K562 (cell line): ENCODE measurements around the gene ZPBP. TPM values are rescaled to one million over a fixed set of nuclear protein-coding genes. Genes with fewer than 3 reads are reported as not detected.

Experiments
- ATAC-seq: fragments of 200-7000 bp; cut with Tn5 transposase; 3 replicates; pipeline ENCODE4 v1.9.1; 2020; ENCODE audit warnings: moderate library complexity
- BruUV-seq: library from RNA; stranded (reverse); fragments of 400-500 nt; replicated peaks from 2 replicates; lab custom pipeline; 2021; lab: Mats Ljungman, UMichigan
- CTCF ChIA-PET: fragments of 300-600 bp; formaldehyde crosslinking; extraction: SDS; loops from one replicate; lab custom pipeline; 2021; ENCODE audit warnings: low intra/inter-chr PET ratio; lab: Yijun Ruan, JAX
- POLR2A ChIA-PET: fragments of 300-600, 350-650 bp; sonication (Branson Sonifier 250); formaldehyde crosslinking; extraction: SDS; loops from one replicate; lab custom pipeline; 2021; ENCODE audit warnings: antibody characterized with exemption, inconsistent platforms; lab: Yijun Ruan, JAX
- DNase-seq, 4 experiments: peaks; one replicate each; pipeline versions ENCODE4 v3.0.0 to v3.0.0-alpha.2; 2011 to 2018; ENCODE audit warnings: low spot score in 3 of 4, mixed read lengths in 3 of 4; ENCODE audit errors: extremely low read depth in 1 of 4
- FAIRE-seq: peaks from 2 replicates; lab custom pipeline; 2011; peaks lifted over from hg19 to GRCh38; lab: Jason Lieb, UNC
- H2AFZ ChIP-seq: 2 replicates; pipeline ENCODE4 v1.6.0; 2011; ENCODE audit warnings: low read depth, low read length, control low read depth, inconsistent platforms
- H3K27ac ChIP-seq: fragments of 200-600 bp; 3 replicates; pipeline ENCODE4 v1.8.0; 2011; ENCODE audit warnings: low read depth, mild to moderate bottlenecking, control low read depth, inconsistent platforms, low read length, moderate library complexity, mixed read lengths; ENCODE audit errors: extremely low read depth
- H3K27me3 ChIP-seq, 2 experiments: fragments of 300-600 bp in 1 of 2; 2 replicates in 1 of 2; 3 replicates in 1 of 2; pipeline versions ENCODE4 v1.6.0 to v1.8.0; 2011; ENCODE audit warnings: inconsistent platforms in 2 of 2, low read length in 2 of 2, mild to moderate bottlenecking in 1 of 2, mixed read lengths in 1 of 2, moderate library complexity in 1 of 2; ENCODE audit not compliant: control insufficient read depth in 2 of 2, insufficient read depth in 2 of 2
- H3K36me3 ChIP-seq: fragments of 300-600 bp; 3 replicates; pipeline ENCODE4 v1.8.0; 2011; ENCODE audit warnings: mild to moderate bottlenecking, low read length, inconsistent platforms; ENCODE audit not compliant: control insufficient read depth, insufficient read depth
- H3K4me1 ChIP-seq, 2 experiments: fragments of 200-600 bp in 1 of 2; replicated peaks in 1 of 2; 2 replicates in 1 of 2; 3 replicates in 1 of 2; pipeline versions ENCODE4 v1.5.1 to v1.8.0; 2011; ENCODE audit warnings: inconsistent platforms in 2 of 2, low read length in 2 of 2, mild to moderate bottlenecking in 1 of 2, mixed read lengths in 1 of 2, moderate library complexity in 1 of 2; ENCODE audit not compliant: control insufficient read depth in 2 of 2, insufficient read depth in 2 of 2
- H3K4me2 ChIP-seq: 2 replicates; pipeline ENCODE4 v1.6.1; 2011; ENCODE audit warnings: low read length, control low read depth, inconsistent platforms, mixed read lengths; ENCODE audit not compliant: insufficient read depth
- H3K4me3 ChIP-seq: fragments of 200-600 bp; sonication (generic), shearing (Covaris generic); 2 replicates; pipeline ENCODE4 v1.5.1; 2016; ENCODE audit warnings: control low read depth, inconsistent platforms
- H3K79me2 ChIP-seq: fragments of 200-600 bp; 3 replicates; pipeline ENCODE4 v1.8.0; 2011; ENCODE audit warnings: low read length, inconsistent platforms; ENCODE audit not compliant: control insufficient read depth, insufficient read depth
- H3K9ac ChIP-seq, 2 experiments: 2 replicates each; pipeline versions ENCODE4 v1.6.0 to v1.6.1; 2011; ENCODE audit warnings: low read depth in 2 of 2, low read length in 2 of 2, control low read depth in 1 of 2, inconsistent platforms in 1 of 2, mild to moderate bottlenecking in 1 of 2, mixed read lengths in 1 of 2; ENCODE audit not compliant: insufficient read depth in 1 of 2
- H3K9me1 ChIP-seq: one replicate; pipeline ENCODE4 v1.6.0; 2011; ENCODE audit warnings: inconsistent platforms, mild to moderate bottlenecking, low read length, moderate library complexity; ENCODE audit not compliant: control insufficient read depth, insufficient read depth
- H3K9me3 ChIP-seq: replicated peaks from 2 replicates; pipeline ENCODE4 v1.5.1; 2011; ENCODE audit warnings: low read depth, low read length, inconsistent platforms; ENCODE audit not compliant: control insufficient read depth, insufficient read depth
- H4K20me1 ChIP-seq: replicated peaks from 2 replicates; pipeline ENCODE4 v1.6.1; 2011; ENCODE audit warnings: low read length, inconsistent platforms, mixed read lengths; ENCODE audit not compliant: control insufficient read depth, insufficient read depth
- ASH1L ChIP-seq: fragments of 450-650 bp; IDR thresholded peaks from 2 replicates; pipeline ENCODE4 v1.6.1; 2018; ENCODE audit warnings: borderline replicate concordance, mild to moderate bottlenecking, low read depth; ENCODE audit not compliant: partially characterized antibody
- BCLAF1 ChIP-seq, 2 experiments: fragments of 450-650 bp in 1 of 2; IDR thresholded peaks; 2 replicates each; pipeline ENCODE4 v1.6.1; 2011 to 2017; ENCODE audit warnings: low read depth in 2 of 2, antibody characterized with exemption in 1 of 2, borderline replicate concordance in 1 of 2, low read length in 1 of 2, mild to moderate bottlenecking in 1 of 2, mixed read lengths in 1 of 2; ENCODE audit not compliant: control insufficient read depth in 1 of 2
- MAFK ChIP-seq: IDR thresholded peaks from 2 replicates; pipeline ENCODE4 v1.6.1; 2011; ENCODE audit warnings: low read length, improper control_type of control experiment
- MEF2A ChIP-seq: IDR thresholded peaks from 2 replicates; pipeline ENCODE4 v1.6.1; 2011; ENCODE audit warnings: low read depth, mild to moderate bottlenecking, low read length, moderate library complexity; ENCODE audit not compliant: control insufficient read depth
- ZFP30 ChIP-seq: fragments of 250-450 bp; sonication (Bioruptor Pico); IDR thresholded peaks from 2 replicates; pipeline ENCODE4 v1.8.0; 2022; ENCODE audit warnings: moderate library complexity, mild to moderate bottlenecking, inconsistent platforms, borderline replicate concordance
- ZNF699 ChIP-seq: fragments of 250-450 bp; sonication (Bioruptor Pico); IDR thresholded peaks from 2 replicates; pipeline ENCODE4 v1.8.0; 2021; ENCODE audit warnings: mild to moderate bottlenecking, moderate library complexity; ENCODE audit not compliant: insufficient replicate concordance
- ZNF830 ChIP-seq: fragments of 250-450 bp; sonication (Bioruptor Pico); IDR thresholded peaks from 2 replicates; pipeline ENCODE4 v1.5.0; 2021; ENCODE audit warnings: mild to moderate bottlenecking
- WGBS: fragments of 100-300 bp; shearing (Covaris generic); methylation state at CpG from one replicate; pipeline ENCODE4 v1.1.6; 2016; ENCODE audit warnings: low coverage, mixed read lengths; ENCODE audit not compliant: insufficient coverage; ENCODE audit errors: missing lambda C conversion rate; 5-methylcytosine and 5-hydroxymethylcytosine counted together
- in situ Hi-C: fragments of 300-500 bp; cut with MboI; formaldehyde crosslinking; loops from 4 replicates; pipeline ENCODE4 v1.15.0; 2018; ENCODE audit warnings: inconsistent platforms, mixed read lengths
- intact Hi-C: fragments of 100-400 bp; cut with micrococcal nuclease; formaldehyde crosslinking; loops from 2 replicates; pipeline ENCODE4 v1.14.2; 2022
- polyA plus RNA-seq, 8 experiments: library from polyadenylated mRNA; depleted of rRNA in 4 of 8; stranded (reverse) in 5 of 8; unstranded in 3 of 8; fragments of >200 nt; fragmentation: Nextera tagmentation in 2 of 8; fragmentation: Illumina TruSeq in 1 of 8; extraction: Ambion mirVana in 2 of 8; extraction: Trizol in 1 of 8; gene quantifications; 2 replicates each; pipeline versions ENCODE4 v1.2.1 to v1.2.3, GENCODE V29; 2011 to 2014; ENCODE audit warnings: inconsistent platforms in 1 of 8, missing spikeins in 1 of 8
- total RNA-seq, 7 experiments: library from RNA; depleted of rRNA in 6 of 7; stranded (reverse); fragments of >200 nt in 6 of 7; fragmentation: Illumina TruSeq in 2 of 7; extraction: Trizol in 2 of 7; gene quantifications; 2 replicates each; pipeline versions ENCODE4 v1.2.1 to v1.2.3, GENCODE V29; 2011 to 2021; ENCODE audit warnings: low replicate concordance in 1 of 7

The ZPBP gene
- total and polyA plus RNA-seq, 9 of the 15 experiments (the other 6 are each of a cell fraction or from before 2014, with no cell fraction given) = not detected

GRCh38 chr7:50068850-50069551, 24.0 kb downstream of the ZPBP start:
- Histone ChIP-seq H3K4me3 (no peak overlapping the region), H3K27me3 (no peaks in the 10 kb centered on the region), H3K9ac (no peak overlapping the region), H3K4me2 (no peak overlapping the region), H3K36me3 (no peaks in the 10 kb centered on the region), H3K79me2 (no peaks in the 10 kb centered on the region), H2AFZ (no peak overlapping the region), H3K9me3 (0 out of 2 replicates have a peak, but pooled peaks cover 1% of the 10 kb centered on the region), H3K27ac (no peak overlapping the region), H3K4me1 (no peaks in the 10 kb centered on the region), H3K9me1 (no peaks in the 10 kb centered on the region), H4K20me1 (no peaks in the 10 kb centered on the region)
- no peak for ATAC-seq
- POLR2A ChIA-PET = interaction anchor here (0.8 kb wide), 1 partner anchor 1092 kb away, joined by 4 read pairs; no protein-coding TSS in a partner anchor
- TF ChIP-seq ZNF699 (CRISPR knock-in tag) = no peak
- no peak for TF ChIP-seq BCLAF1 (IDR thresholded peaks at IDR 0.05; ENCODE audit: borderline replicate concordance in 1 of 2, control insufficient read depth in 1 of 2, low read depth in 2 of 2, low read length in 1 of 2)
- no peak for TF ChIP-seq ZFP30
- no peak for TF ChIP-seq MAFK
- no peak for TF ChIP-seq MEF2A
- no peak for TF ChIP-seq ZNF830 (CRISPR knock-in tag)
- no peak for TF ChIP-seq ASH1L
- CTCF ChIA-PET = no interaction called here
- 0% methylated on average over 6 of the region's 6 CpGs for WGBS
- no peak for FAIRE-seq
- intact Hi-C loops = no loop called here
- in situ Hi-C loops = no loop called here
- DNase-seq = no peak
- BruUV-seq = no TSS peak
